Epithelial cell of esophagus (primary cell): ENCODE results near the gene GNG12.

Source experiments
- DNase-seq: peaks from one replicate; pipeline ENCODE4 v3.0.0; 2010; ENCODE audit warnings: low read depth
- H3K4me3 ChIP-seq: 2 replicates; pipeline ENCODE4 v1.5.1; 2011; ENCODE audit warnings: mild to moderate bottlenecking, low read length, control low read depth
- TF ChIP-seq, protein P1 (sequence below): IDR thresholded peaks from 2 replicates; pipeline ENCODE4 v1.5.1; 2011; ENCODE audit warnings: low read depth, mild to moderate bottlenecking, low read length, control low read depth, inconsistent platforms; ENCODE audit not compliant: insufficient read depth; ENCODE audit errors: missing control alignments

GNG12 gene

DNA sequence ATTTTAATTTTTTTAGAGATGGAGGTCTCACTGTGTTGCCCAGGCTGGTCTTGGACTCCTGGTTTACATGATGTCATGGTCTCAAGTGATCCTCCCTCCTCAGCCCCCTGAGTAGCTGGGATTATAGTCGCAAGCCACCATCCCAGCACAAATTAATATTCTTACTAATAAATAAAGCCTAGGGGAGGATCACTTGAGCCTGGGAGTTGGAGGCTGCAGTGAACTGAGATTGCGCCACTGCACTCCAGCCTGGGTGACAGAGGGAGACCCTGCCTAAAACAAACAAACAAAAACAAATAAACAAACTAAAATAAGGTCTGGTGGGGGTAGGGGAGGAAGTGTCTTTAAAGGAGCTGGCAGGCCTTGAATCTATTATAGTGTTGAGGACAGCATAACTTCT is 157.0 kb downstream of the GNG12 start:
- TF ChIP-seq, protein P1, sequence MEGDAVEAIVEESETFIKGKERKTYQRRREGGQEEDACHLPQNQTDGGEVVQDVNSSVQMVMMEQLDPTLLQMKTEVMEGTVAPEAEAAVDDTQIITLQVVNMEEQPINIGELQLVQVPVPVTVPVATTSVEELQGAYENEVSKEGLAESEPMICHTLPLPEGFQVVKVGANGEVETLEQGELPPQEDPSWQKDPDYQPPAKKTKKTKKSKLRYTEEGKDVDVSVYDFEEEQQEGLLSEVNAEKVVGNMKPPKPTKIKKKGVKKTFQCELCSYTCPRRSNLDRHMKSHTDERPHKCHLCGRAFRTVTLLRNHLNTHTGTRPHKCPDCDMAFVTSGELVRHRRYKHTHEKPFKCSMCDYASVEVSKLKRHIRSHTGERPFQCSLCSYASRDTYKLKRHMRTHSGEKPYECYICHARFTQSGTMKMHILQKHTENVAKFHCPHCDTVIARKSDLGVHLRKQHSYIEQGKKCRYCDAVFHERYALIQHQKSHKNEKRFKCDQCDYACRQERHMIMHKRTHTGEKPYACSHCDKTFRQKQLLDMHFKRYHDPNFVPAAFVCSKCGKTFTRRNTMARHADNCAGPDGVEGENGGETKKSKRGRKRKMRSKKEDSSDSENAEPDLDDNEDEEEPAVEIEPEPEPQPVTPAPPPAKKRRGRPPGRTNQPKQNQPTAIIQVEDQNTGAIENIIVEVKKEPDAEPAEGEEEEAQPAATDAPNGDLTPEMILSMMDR, result no peak
- no peak overlapping the region for H3K4me3 ChIP-seq
- no peak for DNase-seq

DNA sequence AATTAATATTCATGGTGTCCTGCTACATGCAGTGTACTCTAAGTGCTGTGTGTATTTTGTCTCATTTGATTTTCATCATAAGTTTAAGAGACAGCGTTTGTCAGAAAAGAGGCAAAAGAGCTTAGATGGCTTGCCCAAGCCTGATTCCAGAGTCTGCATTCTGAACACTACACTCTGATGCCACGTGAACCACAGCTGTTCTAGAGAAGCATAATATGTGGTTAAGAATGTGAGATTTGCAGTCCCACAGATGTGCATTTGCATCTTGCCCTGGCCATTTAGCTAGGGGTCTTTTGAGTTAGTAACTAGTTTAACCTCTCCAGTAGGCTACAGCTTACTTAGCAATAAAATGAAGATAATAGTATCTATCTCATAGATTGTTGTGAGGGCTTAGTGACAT is 157.5 kb downstream of the GNG12 start:
- no peak for DNase-seq
- TF ChIP-seq, protein P1, result no peak
- no peak overlapping the region for H3K4me3 ChIP-seq

DNA sequence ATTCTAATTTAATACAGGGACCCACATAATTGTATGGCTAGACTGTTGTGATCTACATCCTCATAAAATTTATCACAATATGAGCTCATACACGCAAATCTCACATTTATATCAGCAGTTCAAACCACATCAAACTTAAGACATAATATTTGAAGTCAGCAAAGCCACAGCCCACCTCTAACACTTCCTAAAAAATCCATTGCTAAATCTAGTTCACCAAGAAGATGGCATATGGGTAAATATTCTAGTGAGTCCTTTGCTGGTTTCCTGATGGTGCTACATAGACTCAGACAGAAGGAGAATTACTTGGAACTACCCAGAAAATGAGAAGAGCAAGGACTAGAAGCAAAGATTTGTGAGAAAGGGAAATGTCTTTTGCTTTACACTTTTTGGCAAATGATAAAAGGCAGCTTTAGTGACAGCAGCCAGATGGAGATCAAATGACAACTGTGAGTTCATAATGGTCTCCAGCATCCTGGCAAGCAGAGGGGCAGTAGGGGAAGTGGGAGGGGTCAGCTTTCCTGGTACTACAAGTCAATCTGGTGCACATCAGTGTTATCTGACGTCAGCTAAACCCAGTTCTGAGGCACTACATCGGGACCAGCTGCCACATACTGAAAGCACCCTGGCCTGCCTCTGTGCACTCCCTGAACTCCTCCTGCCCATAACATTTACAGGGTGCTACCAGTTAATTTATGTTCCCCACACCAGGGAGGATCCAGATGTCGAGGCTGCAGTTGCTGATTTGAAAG is 158.8 kb downstream of the GNG12 start:
- no peak overlapping the region for H3K4me3 ChIP-seq
- TF ChIP-seq, protein P1, result no peak
- no peak for DNase-seq

DNA sequence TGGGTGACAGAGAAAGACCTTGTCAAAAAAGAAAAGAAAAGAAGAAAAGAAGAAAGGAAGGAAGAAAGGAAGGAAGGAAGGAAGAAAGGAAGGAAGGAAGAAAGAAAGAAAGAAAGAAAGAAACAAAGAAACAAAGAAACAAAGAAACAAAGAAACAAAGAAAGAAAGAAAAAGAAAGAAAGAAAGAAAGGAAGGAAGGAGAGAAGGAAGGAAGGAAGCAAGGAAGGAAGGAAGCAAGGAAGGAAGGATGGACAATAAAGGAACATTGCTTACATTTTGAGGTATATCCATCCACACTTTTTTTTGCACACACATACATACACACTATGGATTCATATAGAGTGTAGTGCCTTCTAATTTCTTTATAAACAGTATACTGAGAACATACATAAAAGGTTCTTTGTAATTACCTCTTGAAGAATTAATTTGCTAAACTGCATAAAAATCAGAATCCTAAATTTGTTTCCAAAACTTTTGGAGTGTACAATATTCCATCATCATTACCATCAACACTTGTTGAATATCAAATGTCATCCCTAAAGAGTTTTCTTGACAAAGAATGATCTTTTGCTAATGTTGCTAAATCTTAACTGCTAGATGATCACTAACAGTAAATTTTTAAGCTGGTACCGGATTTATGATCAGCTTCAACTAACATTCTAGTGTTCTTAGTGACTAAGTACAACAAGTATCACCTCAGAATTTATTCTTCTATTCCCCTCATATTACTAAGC is 159.6 kb downstream of the GNG12 start:
- no peak for DNase-seq
- TF ChIP-seq, protein P1, result no peak
- no peak overlapping the region for H3K4me3 ChIP-seq

DNA sequence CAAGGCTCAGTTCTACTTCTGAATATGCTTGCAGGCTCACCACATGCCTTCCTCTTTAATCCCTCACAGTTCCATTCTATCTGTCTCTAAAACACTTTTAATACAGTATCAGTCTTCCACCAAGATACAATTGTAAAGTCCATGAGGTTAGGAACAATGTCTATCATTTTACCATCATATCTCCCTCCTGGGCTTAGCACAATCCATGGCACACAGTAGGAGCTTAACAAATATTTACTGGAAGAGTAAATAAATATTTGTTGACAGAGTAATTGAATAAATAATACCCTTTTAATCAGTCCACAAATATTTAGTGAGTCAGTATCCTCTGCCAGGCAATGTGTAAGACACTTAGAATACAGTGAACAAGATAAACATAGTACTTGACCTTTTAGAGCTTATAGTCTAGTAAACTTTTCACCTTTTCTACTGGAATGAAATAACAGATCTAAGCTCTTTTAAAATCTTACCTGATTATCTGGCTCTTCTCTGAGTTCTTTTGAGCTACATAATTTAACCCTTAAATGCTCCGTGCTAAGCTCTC is 160.9 kb downstream of the GNG12 start:
- DNase-seq, result no peak
- TF ChIP-seq, protein P1, result no peak
- no peak overlapping the region for H3K4me3 ChIP-seq

DNA sequence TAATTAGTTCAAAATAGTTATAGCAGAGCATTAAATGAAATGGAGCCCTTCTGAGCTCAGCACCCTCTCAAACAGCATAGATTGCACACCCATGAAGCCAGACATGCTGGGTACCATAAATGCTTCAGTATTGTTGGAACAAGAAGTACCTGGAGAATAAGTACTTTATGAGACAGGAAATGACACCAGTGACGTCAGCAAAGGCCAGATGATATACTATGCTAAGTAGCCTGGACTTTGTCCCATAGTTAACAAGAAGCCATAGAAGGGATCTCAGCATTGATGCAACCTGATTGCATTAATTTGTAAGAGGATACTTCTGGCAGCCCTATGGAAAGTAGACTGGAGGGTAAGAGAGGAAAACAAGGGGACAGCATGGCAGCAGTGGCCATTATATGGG is 164.6 kb downstream of the GNG12 start:
- TF ChIP-seq, protein P1, result no peak
- no peak for DNase-seq
- no peak overlapping the region for H3K4me3 ChIP-seq
